Mesodermal cell (in vitro differentiated cells): ENCODE data around the gene KATNBL1.

Experiments used
- H3K27ac ChIP-seq: 2 replicates; pipeline ENCODE4 v1.7.0; 2013; ENCODE audit warnings: mild to moderate bottlenecking, low read depth, low read length, moderate library complexity; ENCODE audit not compliant: severe bottlenecking
- H3K36me3 ChIP-seq: 2 replicates; pipeline ENCODE4 v1.7.1; 2013; ENCODE audit warnings: mild to moderate bottlenecking, low read length, moderate library complexity; ENCODE audit not compliant: control insufficient read depth, insufficient read depth
- H3K4me1 ChIP-seq: one replicate; pipeline ENCODE4 v1.7.1; 2013; ENCODE audit warnings: mild to moderate bottlenecking, low read length; ENCODE audit not compliant: insufficient read depth, control insufficient read depth, poor library complexity, severe bottlenecking
- H3K4me3 ChIP-seq: 2 replicates; pipeline ENCODE4 v1.7.0; 2013; ENCODE audit warnings: low read length, control low read depth, mild to moderate bottlenecking; ENCODE audit not compliant: insufficient read depth, poor library complexity, severe bottlenecking; ENCODE audit errors: extremely low read depth
- H3K9me3 ChIP-seq: 2 replicates; pipeline ENCODE4 v1.7.1; 2013; ENCODE audit warnings: mild to moderate bottlenecking, low read length, moderate library complexity; ENCODE audit not compliant: control insufficient read depth
- WGBS, 2 experiments: methylation state at CpG; one replicate each; pipeline ENCODE4 v1.1.5; 2013; ENCODE audit warnings: missing lambda C conversion rate in 2 of 2; ENCODE audit not compliant: insufficient coverage in 2 of 2; 5-methylcytosine and 5-hydroxymethylcytosine counted together

KATNBL1 gene

GRCh38 chr15:34239151-34239808 is 29.4 kb upstream of the KATNBL1 start:
- H3K27ac ChIP-seq, result peak overlapping the region; percentile 73
- WGBS, 2 experiments, result 67 to 69% methylated on average over 3 of the region's 4 CpGs
- peaks cover 30% of the 10 kb centered on the region for H3K36me3 ChIP-seq
- H3K4me1 ChIP-seq, result peaks cover 16% of the 10 kb centered on the region
- H3K9me3 ChIP-seq, result no peaks in the 10 kb centered on the region
- no peak overlapping the region for H3K4me3 ChIP-seq

GRCh38 chr15:34233614-34234013 is 23.7 kb upstream of the KATNBL1 start:
- Histone ChIP-seq H3K9me3 (no peaks in the 10 kb centered on the region), H3K4me3 (no peak overlapping the region), H3K27ac (no peak overlapping the region), H3K4me1 (peaks cover 7% of the 10 kb centered on the region), H3K36me3 (peaks cover 46% of the 10 kb centered on the region)
- WGBS, 2 experiments, result 67 to 87% methylated on average over 1 to 5 of the region's 6 CpGs

GRCh38 chr15:34223904-34224596 is 14.2 kb upstream of the KATNBL1 start:
- H3K27ac ChIP-seq, result peak overlapping the region; percentile 83
- peaks cover 23% of the 10 kb centered on the region for H3K36me3 ChIP-seq
- 94 to 99% methylated on average over 12 to 18 of the region's 24 CpGs for WGBS, 2 experiments
- no peaks in the 10 kb centered on the region for H3K9me3 ChIP-seq
- H3K4me3 ChIP-seq, result peak overlapping the region; percentile 96
- H3K4me1 ChIP-seq, result peaks cover 10% of the 10 kb centered on the region

- 90 to 94% methylated on average over 2 to 3 of the region's 7 CpGs for WGBS, 2 experiments
- no peaks in the 10 kb centered on the region for H3K4me1 ChIP-seq
- H3K4me3 ChIP-seq, result no peak overlapping the region
- H3K27ac ChIP-seq, result no peak overlapping the region
- H3K36me3 ChIP-seq, result no peaks in the 10 kb centered on the region
- H3K9me3 ChIP-seq, result no peaks in the 10 kb centered on the region
Observed at GRCh38 chr15:34217587-34218225, 7.8 kb upstream of the KATNBL1 start.

GRCh38 chr15:34216527-34217270 is 6.8 kb upstream of the KATNBL1 start:
- no peaks in the 10 kb centered on the region for H3K36me3 ChIP-seq
- H3K4me3 ChIP-seq, result no peak overlapping the region
- no peaks in the 10 kb centered on the region for H3K9me3 ChIP-seq
- no peaks in the 10 kb centered on the region for H3K4me1 ChIP-seq
- H3K27ac ChIP-seq, result no peak overlapping the region

- H3K4me1 ChIP-seq, result no peaks in the 10 kb centered on the region
- H3K4me3 ChIP-seq, result no peak overlapping the region
- 61 to 86% methylated on average over 2 of the region's 3 CpGs for WGBS, 2 experiments
- H3K9me3 ChIP-seq, result no peaks in the 10 kb centered on the region
- no peak overlapping the region for H3K27ac ChIP-seq
- H3K36me3 ChIP-seq, result no peaks in the 10 kb centered on the region
Observed at GRCh38 chr15:34214135-34214534, 4.2 kb upstream of the KATNBL1 start.

GRCh38 chr15:34213690-34214089 is 3.8 kb upstream of the KATNBL1 start:
- no peak overlapping the region for H3K4me3 ChIP-seq
- no peaks in the 10 kb centered on the region for H3K36me3 ChIP-seq
- 90% methylated on average over 2 of the region's 4 CpGs; no CpG with 5 or more reads in 1 of the 2 experiments for WGBS, 2 experiments
- no peaks in the 10 kb centered on the region for H3K4me1 ChIP-seq
- no peaks in the 10 kb centered on the region for H3K9me3 ChIP-seq
- H3K27ac ChIP-seq, result no peak overlapping the region

GRCh38 chr15:34206011-34206410 is 3.9 kb downstream of the KATNBL1 start:
- Histone ChIP-seq H3K36me3 (peaks cover 30% of the 10 kb centered on the region), H3K27ac (no peak overlapping the region), H3K4me1 (no peaks in the 10 kb centered on the region), H3K4me3 (no peak overlapping the region), H3K9me3 (no peaks in the 10 kb centered on the region)
- WGBS, 2 experiments, result no CpG with 5 or more reads among the region's 4 CpGs

- Histone ChIP-seq H3K9me3 (no peaks in the 10 kb centered on the region), H3K4me1 (no peaks in the 10 kb centered on the region), H3K36me3 (peaks cover 44% of the 10 kb centered on the region), H3K27ac (no peak overlapping the region), H3K4me3 (no peak overlapping the region)
- WGBS, 2 experiments, result no CpG with 5 or more reads among the region's 1 CpG
Observed at GRCh38 chr15:34203936-34204335, 6.0 kb downstream of the KATNBL1 start.

- Histone ChIP-seq H3K9me3 (no peaks in the 10 kb centered on the region), H3K4me3 (no peak overlapping the region), H3K27ac (no peak overlapping the region), H3K4me1 (no peaks in the 10 kb centered on the region), H3K36me3 (peaks cover 44% of the 10 kb centered on the region)
- 100% methylated on average over 1 of the region's 1 CpG for WGBS, 2 experiments
Observed at GRCh38 chr15:34203305-34203704, 6.6 kb downstream of the KATNBL1 start.
